ENCODE data around the gene PLPPR4.

DNA sequence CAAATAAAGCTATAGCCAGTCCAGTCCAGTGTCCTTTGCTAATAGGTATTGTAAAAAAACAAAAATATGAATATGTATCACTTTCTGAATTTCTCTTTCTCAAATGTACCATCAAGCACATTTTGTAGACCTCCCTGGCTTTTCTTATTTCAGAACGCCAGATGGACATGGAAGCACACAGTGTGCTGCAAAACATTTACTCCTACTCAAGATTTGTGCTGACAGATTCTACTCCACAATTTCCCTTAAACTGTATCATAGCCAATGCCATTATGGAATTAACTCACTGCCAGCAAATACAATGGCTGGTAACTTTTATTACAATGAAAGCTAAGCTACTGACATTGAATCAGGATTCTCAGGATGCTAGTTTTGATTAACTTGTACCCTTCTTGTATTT lies 30.8 kb upstream of the PLPPR4 start:
- TF ChIP-seq, protein P1, sequence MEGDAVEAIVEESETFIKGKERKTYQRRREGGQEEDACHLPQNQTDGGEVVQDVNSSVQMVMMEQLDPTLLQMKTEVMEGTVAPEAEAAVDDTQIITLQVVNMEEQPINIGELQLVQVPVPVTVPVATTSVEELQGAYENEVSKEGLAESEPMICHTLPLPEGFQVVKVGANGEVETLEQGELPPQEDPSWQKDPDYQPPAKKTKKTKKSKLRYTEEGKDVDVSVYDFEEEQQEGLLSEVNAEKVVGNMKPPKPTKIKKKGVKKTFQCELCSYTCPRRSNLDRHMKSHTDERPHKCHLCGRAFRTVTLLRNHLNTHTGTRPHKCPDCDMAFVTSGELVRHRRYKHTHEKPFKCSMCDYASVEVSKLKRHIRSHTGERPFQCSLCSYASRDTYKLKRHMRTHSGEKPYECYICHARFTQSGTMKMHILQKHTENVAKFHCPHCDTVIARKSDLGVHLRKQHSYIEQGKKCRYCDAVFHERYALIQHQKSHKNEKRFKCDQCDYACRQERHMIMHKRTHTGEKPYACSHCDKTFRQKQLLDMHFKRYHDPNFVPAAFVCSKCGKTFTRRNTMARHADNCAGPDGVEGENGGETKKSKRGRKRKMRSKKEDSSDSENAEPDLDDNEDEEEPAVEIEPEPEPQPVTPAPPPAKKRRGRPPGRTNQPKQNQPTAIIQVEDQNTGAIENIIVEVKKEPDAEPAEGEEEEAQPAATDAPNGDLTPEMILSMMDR (IDR thresholded peaks at IDR 0.05): no peak
- no peak for TF ChIP-seq ZFX (IDR thresholded peaks at IDR 0.05; ENCODE audit: borderline replicate concordance)

Measured in 22Rv1 (cell line).